HUES64 (cell line): Measurements from ENCODE around the gene POLE2.

Experiments
- H3K27ac ChIP-seq: 2 replicates; pipeline ENCODE4 v1.7.0; 2013; ENCODE audit warnings: low read depth, low read length, inconsistent platforms
- H3K27me3 ChIP-seq: 2 replicates; pipeline ENCODE4 v1.6.1; 2013; ENCODE audit warnings: mild to moderate bottlenecking, low read length; ENCODE audit not compliant: insufficient read depth
- H3K36me3 ChIP-seq: 2 replicates; pipeline ENCODE4 v1.6.1; 2013; ENCODE audit warnings: mild to moderate bottlenecking, low read length; ENCODE audit not compliant: insufficient read depth
- H3K4me1 ChIP-seq: 2 replicates; pipeline ENCODE4 v1.6.1; 2013; ENCODE audit warnings: mild to moderate bottlenecking, low read length, moderate library complexity; ENCODE audit not compliant: insufficient read depth
- H3K4me3 ChIP-seq: 2 replicates; pipeline ENCODE4 v1.5.1; 2013; ENCODE audit warnings: mild to moderate bottlenecking, low read length, moderate library complexity
- H3K9ac ChIP-seq: 2 replicates; pipeline ENCODE4 v1.6.1; 2013; ENCODE audit warnings: mild to moderate bottlenecking, low read depth, low read length
- H3K9me3 ChIP-seq: 2 replicates; pipeline ENCODE4 v1.6.1; 2013; ENCODE audit warnings: low read depth, low read length; ENCODE audit not compliant: insufficient read depth
- WGBS: fragments of 150-250, 120-280 bp; methylation state at CpG from one replicate; pipeline ENCODE4 v1.1.7; 2013; ENCODE audit warnings: missing lambda C conversion rate; 5-methylcytosine and 5-hydroxymethylcytosine counted together

Gene POLE2

DNA sequence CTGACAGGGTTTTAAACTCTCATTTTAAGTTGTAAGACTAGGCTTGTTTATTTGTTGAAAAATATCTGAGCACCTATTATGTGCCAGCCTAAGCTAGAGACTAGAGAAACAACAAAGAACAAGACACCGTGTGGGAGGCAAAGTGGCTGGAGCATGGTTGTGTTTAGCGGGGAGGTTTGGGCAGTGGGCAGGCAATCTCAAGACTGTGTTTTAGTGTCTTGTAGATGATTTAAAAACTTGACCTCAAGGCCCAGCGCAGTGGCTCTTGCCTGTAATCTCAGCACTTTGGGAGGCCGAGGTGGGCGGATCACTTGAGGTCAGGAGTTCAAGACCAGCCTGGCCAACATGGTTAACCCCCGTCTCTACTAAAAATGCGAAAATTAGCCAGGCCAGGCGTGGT, 75.3 kb downstream of the POLE2 start:
- Histone ChIP-seq H3K36me3 (peaks cover 24% of the 10 kb centered on the region), H3K27ac (no peak overlapping the region), H3K27me3 (no peaks in the 10 kb centered on the region), H3K4me3 (no peak overlapping the region), H3K4me1 (no peaks in the 10 kb centered on the region), H3K9ac (no peak overlapping the region), H3K9me3 (no peaks in the 10 kb centered on the region)
- WGBS, result 94% methylated on average over 8 of the region's 8 CpGs

GRCh38 chr14:49612251-49612650, 75.8 kb downstream of the POLE2 start:
- Histone ChIP-seq H3K4me1 (no peaks in the 10 kb centered on the region), H3K27ac (no peak overlapping the region), H3K4me3 (no peak overlapping the region), H3K9me3 (no peaks in the 10 kb centered on the region), H3K9ac (no peak overlapping the region), H3K36me3 (peaks cover 24% of the 10 kb centered on the region), H3K27me3 (no peaks in the 10 kb centered on the region)
- 93% methylated on average over 3 of the region's 4 CpGs for WGBS

- Histone ChIP-seq H3K4me1 (no peaks in the 10 kb centered on the region), H3K27ac (no peak overlapping the region), H3K4me3 (no peak overlapping the region), H3K27me3 (no peaks in the 10 kb centered on the region), H3K9me3 (no peaks in the 10 kb centered on the region), H3K9ac (no peak overlapping the region), H3K36me3 (peaks cover 47% of the 10 kb centered on the region)
- WGBS, result 91% methylated on average over 6 of the region's 6 CpGs
Measured at GRCh38 chr14:49607583-49607982, 80.4 kb downstream of the POLE2 start.

- peaks cover 16% of the 10 kb centered on the region for H3K36me3 ChIP-seq
- H3K9ac ChIP-seq, result peak within 1 kb of the TSS; percentile 93
- H3K9me3 ChIP-seq, result no peaks in the 10 kb centered on the region
- under 1% methylated on average over 77 of the region's 77 CpGs for WGBS
- peak within 1 kb of the TSS; percentile 69 for H3K4me3 ChIP-seq
- H3K4me1 ChIP-seq, result no peaks in the 10 kb centered on the region
- peak within 1 kb of the TSS; percentile 95 for H3K27ac ChIP-seq
- peaks cover 2% of the 10 kb centered on the region; the same call in 1 of the 2 replicates for H3K27me3 ChIP-seq
Measured at GRCh38 chr14:49598485-49599300, 89.3 kb downstream of the POLE2 start, which contains the start of gene LRR1. LRR1 (plus strand) TSS chr14:49598940; CDS start chr14:49599021, 81 bp downstream.

GRCh38 chr14:49598189-49598484, 89.9 kb downstream of the POLE2 start:
- H3K36me3 ChIP-seq, result peaks cover 13% of the 10 kb centered on the region
- peaks cover 2% of the 10 kb centered on the region; the same call in 1 of the 2 replicates for H3K27me3 ChIP-seq
- peak overlapping the region; percentile 95 for H3K27ac ChIP-seq
- H3K4me1 ChIP-seq, result no peaks in the 10 kb centered on the region
- 0% methylated on average over 15 of the region's 15 CpGs for WGBS
- peak overlapping the region; percentile 69 for H3K4me3 ChIP-seq
- H3K9ac ChIP-seq, result peak overlapping the region; percentile 93
- no peaks in the 10 kb centered on the region for H3K9me3 ChIP-seq

- no peaks in the 10 kb centered on the region for H3K36me3 ChIP-seq
Measured at GRCh38 chr14:49594347-49595091, 93.5 kb downstream of the POLE2 start.

More at GRCh38 chr14:49594347-49595091, 93.5 kb downstream of the POLE2 start:
- Histone ChIP-seq H3K4me3 (no peak overlapping the region), H3K27me3 (peaks cover 2% of the 10 kb centered on the region; the same call in 1 of the 2 replicates), H3K9me3 (no peaks in the 10 kb centered on the region), H3K4me1 (no peaks in the 10 kb centered on the region), H3K27ac (no peak overlapping the region), H3K9ac (no peak overlapping the region)
- 95% methylated on average over 4 of the region's 4 CpGs for WGBS
